Testis (tissue), 3 donors: ENCODE measurements around the gene CPXM1. TPM values are rescaled to one million over a fixed set of nuclear protein-coding genes. Genes with fewer than 3 reads are reported as not detected.

Experiments
- DNase-seq: peaks from one replicate; pipeline ENCODE4 v3.0.0-alpha.2; 2019
- H3K27ac ChIP-seq, 2 donors: fragments of 200-600 bp; sonication (generic); one replicate each; pipeline ENCODE4 v1.5.1; 2019
- H3K27me3 ChIP-seq: fragments of 200-600 bp; sonication (generic); one replicate; pipeline ENCODE4 v1.5.1; 2019
- H3K36me3 ChIP-seq: fragments of 200-600 bp; sonication (generic); one replicate; pipeline ENCODE4 v1.5.1; 2017; ENCODE audit warnings: low read depth; ENCODE audit errors: missing control alignments
- H3K4me1 ChIP-seq: fragments of 200-600 bp; sonication (generic); one replicate; pipeline ENCODE4 v1.5.1; 2019
- H3K4me3 ChIP-seq, 2 donors: fragments of 200-600 bp; sonication (generic); one replicate each; pipeline ENCODE4 v1.5.1; 2017 to 2019
- H3K9me3 ChIP-seq: fragments of 200-600 bp; sonication (generic); one replicate; pipeline ENCODE4 v1.5.1; 2017
- POLR2A ChIP-seq: fragments of 450-650 bp; IDR thresholded peaks from one replicate; pipeline ENCODE4 v1.6.1; 2017; ENCODE audit warnings: antibody characterized with exemption, mild to moderate bottlenecking, moderate library complexity
- WGBS, 2 donors: methylation state at CpG; one replicate each; pipeline ENCODE4 v1.1.5; 2018; 5-methylcytosine and 5-hydroxymethylcytosine counted together
- intact Hi-C: fragments of 100-400 bp; cut with DNase I; formaldehyde crosslinking; loops from one replicate; pipeline ENCODE4 v1.15.1; 2023; ENCODE audit warnings: low total_unique reads
- polyA plus RNA-seq: library from polyadenylated mRNA; stranded (reverse); fragments of 350-450 nt; fragmentation: Illumina TruSeq; extraction: RNeasy Lipid Tissue Mini Kit (QIAGEN cat#74804); gene quantifications from one replicate; pipeline ENCODE4 v1.2.3, GENCODE V29; 2014; ENCODE audit warnings: low read depth, low replicate concordance; ENCODE audit not compliant: insufficient read depth
- total RNA-seq, 2 donors: library from RNA; depleted of rRNA; stranded (reverse); fragments of >200 nt; gene quantifications; one replicate each; pipeline ENCODE4 v1.2.3, GENCODE V29; 2016
- TF ChIP-seq, protein P1 (sequence below), 3 experiments: fragments of 450-650 bp in 2 of 3; fragments of 200-600 bp in 1 of 3; sonication (generic) in 1 of 3; IDR thresholded peaks; one replicate each; pipeline ENCODE4 v1.5.1; 2016 to 2019; ENCODE audit warnings: antibody characterized with exemption in 3 of 3, mild to moderate bottlenecking in 2 of 3, moderate library complexity in 1 of 3

Gene CPXM1
- total and polyA plus RNA-seq, 3 donors from 2014 or later = 3.5 to 25.2 (median 8.6) TPM

DNA sequence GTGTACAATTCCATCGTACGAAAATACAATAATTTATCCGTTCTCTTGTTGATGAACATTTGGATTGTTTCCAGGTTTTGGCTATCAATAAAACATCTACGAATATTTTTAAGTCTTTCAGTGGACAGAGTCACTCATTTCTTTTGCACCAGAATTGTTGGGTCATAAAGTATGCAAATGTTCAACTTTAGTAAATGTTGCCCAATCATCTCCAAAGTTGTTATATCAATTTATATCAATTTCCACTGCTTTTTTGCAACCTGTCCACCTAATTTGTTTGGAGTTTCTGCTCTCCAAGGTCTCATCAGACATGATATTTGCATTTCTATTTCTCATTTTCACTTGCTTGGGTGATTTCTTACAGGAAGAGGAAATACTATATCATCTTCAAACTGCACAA is 26.2 kb upstream of the CPXM1 start:
- Histone ChIP-seq H3K4me1 (no peaks in the 10 kb centered on the region), H3K27me3 (no peaks in the 10 kb centered on the region), H3K36me3 (no peaks in the 10 kb centered on the region), H3K4me3 (no peak overlapping the region), H3K27ac (no peak overlapping the region), H3K9me3 (no peaks in the 10 kb centered on the region)
- TF ChIP-seq, protein P1, sequence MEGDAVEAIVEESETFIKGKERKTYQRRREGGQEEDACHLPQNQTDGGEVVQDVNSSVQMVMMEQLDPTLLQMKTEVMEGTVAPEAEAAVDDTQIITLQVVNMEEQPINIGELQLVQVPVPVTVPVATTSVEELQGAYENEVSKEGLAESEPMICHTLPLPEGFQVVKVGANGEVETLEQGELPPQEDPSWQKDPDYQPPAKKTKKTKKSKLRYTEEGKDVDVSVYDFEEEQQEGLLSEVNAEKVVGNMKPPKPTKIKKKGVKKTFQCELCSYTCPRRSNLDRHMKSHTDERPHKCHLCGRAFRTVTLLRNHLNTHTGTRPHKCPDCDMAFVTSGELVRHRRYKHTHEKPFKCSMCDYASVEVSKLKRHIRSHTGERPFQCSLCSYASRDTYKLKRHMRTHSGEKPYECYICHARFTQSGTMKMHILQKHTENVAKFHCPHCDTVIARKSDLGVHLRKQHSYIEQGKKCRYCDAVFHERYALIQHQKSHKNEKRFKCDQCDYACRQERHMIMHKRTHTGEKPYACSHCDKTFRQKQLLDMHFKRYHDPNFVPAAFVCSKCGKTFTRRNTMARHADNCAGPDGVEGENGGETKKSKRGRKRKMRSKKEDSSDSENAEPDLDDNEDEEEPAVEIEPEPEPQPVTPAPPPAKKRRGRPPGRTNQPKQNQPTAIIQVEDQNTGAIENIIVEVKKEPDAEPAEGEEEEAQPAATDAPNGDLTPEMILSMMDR (IDR thresholded peaks at IDR 0.05) = no peak
- no peak for TF ChIP-seq POLR2A
- intact Hi-C loops = no loop called here
- DNase-seq = no peak
- WGBS, 2 donors = 95 to 97% methylated on average over 4 of the region's 4 CpGs

- Histone ChIP-seq H3K4me3 (no peak overlapping the region), H3K36me3 (no peaks in the 10 kb centered on the region), H3K9me3 (no peaks in the 10 kb centered on the region), H3K27me3 (no peaks in the 10 kb centered on the region), H3K4me1 (no peaks in the 10 kb centered on the region), H3K27ac (no peak overlapping the region)
- intact Hi-C loops = no loop called here
- no peak for TF ChIP-seq POLR2A
- TF ChIP-seq, protein P1 (IDR thresholded peaks at IDR 0.05) = no peak
- 93 to 94% methylated on average over 2 of the region's 2 CpGs for WGBS, 2 donors
- DNase-seq = no peak
Measured at GRCh38 chr20:2825761-2826160, 25.3 kb upstream of the CPXM1 start.

GRCh38 chr20:2822073-2822472 is 21.6 kb upstream of the CPXM1 start:
- DNase-seq = peak; percentile 12
- Histone ChIP-seq H3K4me1 (peaks cover 11% of the 10 kb centered on the region), H3K9me3 (no peaks in the 10 kb centered on the region), H3K27me3 (no peaks in the 10 kb centered on the region), H3K27ac (no peak overlapping the region), H3K36me3 (no peaks in the 10 kb centered on the region), H3K4me3 (no peak overlapping the region)
- intact Hi-C loops = no loop called here
- WGBS, 2 donors = 25 to 40% methylated on average over 3 to 5 of the region's 5 CpGs
- no peak for TF ChIP-seq POLR2A
- TF ChIP-seq, protein P1 (IDR thresholded peaks at IDR 0.05) = no peak

DNA sequence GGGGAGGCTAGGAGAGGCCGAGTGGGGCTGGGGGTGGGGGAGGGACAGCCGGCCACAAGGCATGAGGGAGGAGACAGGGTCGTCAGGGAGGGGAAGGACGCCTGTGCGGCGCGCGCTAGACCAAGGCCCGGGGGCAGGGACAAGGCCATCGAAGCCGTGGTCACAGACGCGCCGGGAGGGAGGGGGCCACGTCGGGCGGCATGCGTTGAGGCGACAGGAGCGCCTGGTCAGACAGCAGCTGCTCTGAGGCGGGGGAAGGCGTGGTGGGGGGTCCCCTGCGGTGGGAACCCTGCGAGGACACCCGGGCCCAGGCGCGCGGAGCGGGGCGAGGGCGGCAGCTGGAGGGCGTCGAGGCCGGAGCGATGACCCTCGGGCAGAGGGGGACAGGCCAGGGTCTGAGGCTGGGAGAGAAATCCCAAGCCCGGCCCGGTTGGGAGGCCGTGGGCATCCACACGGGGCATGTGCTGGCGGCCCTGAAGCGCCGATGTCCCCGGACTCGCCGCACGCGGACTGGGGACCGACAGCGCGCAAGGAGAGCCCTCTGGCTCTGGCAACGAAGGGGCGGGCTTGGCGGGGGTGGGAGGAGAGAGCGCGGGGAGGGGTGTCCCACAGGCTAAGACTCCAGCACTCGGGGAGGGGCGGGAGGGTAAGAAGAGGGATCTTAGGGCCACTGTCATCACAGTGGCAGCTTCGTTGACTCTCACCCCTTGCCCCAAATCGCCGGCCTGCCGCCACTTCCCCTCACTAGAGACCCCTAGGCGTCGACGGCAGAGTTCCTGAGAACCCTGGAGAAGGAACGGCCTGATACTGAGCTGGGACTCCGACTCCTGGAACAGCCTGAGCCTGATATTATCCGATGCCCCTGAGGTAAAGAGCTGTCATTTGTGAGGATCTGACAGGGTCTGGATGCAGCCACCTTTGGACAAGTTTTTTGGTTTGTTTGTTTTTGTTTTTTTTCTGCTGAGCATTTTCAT is 20.8 kb upstream of the CPXM1 start:
- WGBS, 2 donors = 15 to 18% methylated on average over 32 to 68 of the region's 68 CpGs
- Histone ChIP-seq H3K36me3 (no peaks in the 10 kb centered on the region), H3K27ac (no peak overlapping the region), H3K9me3 (no peaks in the 10 kb centered on the region), H3K27me3 (no peaks in the 10 kb centered on the region), H3K4me3 (peak overlapping the region; percentile 6 to 13), H3K4me1 (peaks cover 11% of the 10 kb centered on the region)
- intact Hi-C loops = no loop called here
- TF ChIP-seq, protein P1 (IDR thresholded peaks at IDR 0.05) = no peak
- TF ChIP-seq POLR2A = no peak
- peak; percentile 14 for DNase-seq
